Endodermal cell (in vitro differentiated cells): Measurements from ENCODE around the gene C6. TPM values are rescaled to one million over a fixed set of nuclear protein-coding genes. Genes with fewer than 3 reads are reported as not detected.

ENCODE experiments used
- DNase-seq: peaks from one replicate; pipeline ENCODE4 v3.0.0-alpha.2; 2017
- H3K27ac ChIP-seq: 2 replicates; pipeline ENCODE4 v1.5.1; 2013; ENCODE audit warnings: mild to moderate bottlenecking, low read depth, low read length, moderate library complexity
- H3K27me3 ChIP-seq: 2 replicates; pipeline ENCODE4 v1.6.1; 2013; ENCODE audit warnings: mild to moderate bottlenecking, low read length, moderate library complexity; ENCODE audit not compliant: insufficient read depth, control insufficient read depth, poor library complexity, severe bottlenecking
- H3K36me3 ChIP-seq: 2 replicates; pipeline ENCODE4 v1.7.0; 2013; ENCODE audit warnings: mild to moderate bottlenecking, low read length, moderate library complexity; ENCODE audit not compliant: control insufficient read depth, insufficient read depth
- H3K4me1 ChIP-seq: one replicate; pipeline ENCODE4 v1.7.0; 2013; ENCODE audit warnings: low read length; ENCODE audit not compliant: control insufficient read depth, insufficient read depth
- H3K4me3 ChIP-seq: 2 replicates; pipeline ENCODE4 v1.5.1; 2013; ENCODE audit warnings: mild to moderate bottlenecking, low read length, moderate library complexity
- H3K9ac ChIP-seq: 2 replicates; pipeline ENCODE4 v1.6.1; 2013; ENCODE audit warnings: mild to moderate bottlenecking, low read length, moderate library complexity; ENCODE audit not compliant: poor library complexity, severe bottlenecking; ENCODE audit errors: extremely low read depth
- H3K9me3 ChIP-seq: 2 replicates; pipeline ENCODE4 v1.6.1; 2013; ENCODE audit warnings: mild to moderate bottlenecking, low read length, moderate library complexity; ENCODE audit not compliant: control insufficient read depth
- H3K27ac Mint-ChIP-seq: 2 replicates; pipeline ENCODE4 v1.8.0; 2020; ENCODE audit warnings: mixed read lengths
- H3K27me3 Mint-ChIP-seq: 2 replicates; pipeline ENCODE4 v1.8.0; 2021; ENCODE audit warnings: mild to moderate bottlenecking, mixed read lengths; ENCODE audit not compliant: insufficient read depth
- H3K36me3 Mint-ChIP-seq: 2 replicates; pipeline ENCODE4 v1.8.0; 2020; ENCODE audit warnings: low read depth, mixed read lengths
- H3K4me1 Mint-ChIP-seq: 2 replicates; pipeline ENCODE4 v1.8.0; 2020; ENCODE audit warnings: mixed read lengths
- H3K4me3 Mint-ChIP-seq: 2 replicates; pipeline ENCODE4 v1.8.0; 2020; ENCODE audit warnings: mild to moderate bottlenecking, moderate library complexity, mixed read lengths
- H3K9me3 Mint-ChIP-seq: 2 replicates; pipeline ENCODE4 v1.8.0; 2020; ENCODE audit warnings: mild to moderate bottlenecking, mixed read lengths
- CTCF ChIP-seq: fragments of 200-600 bp; sonication (generic); conservative IDR thresholded peaks from 2 replicates; pipeline ENCODE4 v1.5.0; 2021; ENCODE audit warnings: antibody characterized with exemption, mild to moderate bottlenecking
- WGBS, 2 experiments: methylation state at CpG; one replicate each; pipeline versions ENCODE4 v1.1.5 to v1.1.7; 2013; ENCODE audit warnings: missing lambda C conversion rate in 2 of 2, mixed read lengths in 1 of 2; ENCODE audit not compliant: insufficient coverage in 1 of 2, insufficient read length in 1 of 2; 5-methylcytosine and 5-hydroxymethylcytosine counted together
- total RNA-seq, 2 donors: library from RNA; stranded (reverse); fragmentation: NEBNext Ultra II Directional in 1 of 2; extraction: Animal tissue kit (Norgen Biotek cat#: 25700) in 1 of 2; gene quantifications; 2 replicates in 1 of 2; 3 replicates in 1 of 2; pipeline ENCODE4 v1.2.1, GENCODE V29; 2021

Gene C6
- total RNA-seq, 2 donors from 2014 or later = 0.38 TPM; not detected in 1

GRCh38 chr5:41115281-41115680 lies 98.1 kb downstream of the C6 start:
- Mint-ChIP-seq H3K27me3 (no peaks in the 10 kb centered on the region), H3K4me1 (no peaks in the 10 kb centered on the region), H3K27ac (no peak overlapping the region), H3K4me3 (no peak overlapping the region), H3K9me3 (no peaks in the 10 kb centered on the region), H3K36me3 (no peaks in the 10 kb centered on the region)
- no peak for DNase-seq
- Histone ChIP-seq H3K9me3 (no peaks in the 10 kb centered on the region), H3K27me3 (no peaks in the 10 kb centered on the region), H3K9ac (no peak overlapping the region), H3K4me1 (no peaks in the 10 kb centered on the region), H3K4me3 (no peak overlapping the region), H3K27ac (no peak overlapping the region), H3K36me3 (no peaks in the 10 kb centered on the region)
- WGBS, 2 experiments = 83 to 88% methylated on average over 1 to 2 of the region's 2 CpGs
- TF ChIP-seq CTCF = no peak

- no peaks in the 10 kb centered on the region for H3K4me1 ChIP-seq
- no peaks in the 10 kb centered on the region for H3K9me3 ChIP-seq
- Mint-ChIP-seq H3K9me3 (peaks cover 3% of the 10 kb centered on the region), H3K27me3 (no peaks in the 10 kb centered on the region), H3K27ac (no peak overlapping the region), H3K4me3 (no peak overlapping the region), H3K36me3 (no peaks in the 10 kb centered on the region), H3K4me1 (no peaks in the 10 kb centered on the region)
- H3K9ac ChIP-seq = no peak overlapping the region
- H3K36me3 ChIP-seq = no peaks in the 10 kb centered on the region
- WGBS, 2 experiments = 92% methylated on average over 2 of the region's 2 CpGs; no CpG with 5 or more reads in 1 of the 2 experiments
- DNase-seq = no peak
- H3K4me3 ChIP-seq = no peak overlapping the region
- no peak for TF ChIP-seq CTCF
- H3K27me3 ChIP-seq = no peaks in the 10 kb centered on the region
- H3K27ac ChIP-seq = no peak overlapping the region
These were observed 100.6 kb downstream of the C6 start for GRCh38 chr5:41112486-41113455.

GRCh38 chr5:41109186-41109585 lies 104.1 kb downstream of the C6 start:
- H3K4me3 ChIP-seq = no peak overlapping the region
- H3K27me3 ChIP-seq = no peaks in the 10 kb centered on the region
- Mint-ChIP-seq H3K36me3 (no peaks in the 10 kb centered on the region), H3K4me1 (no peaks in the 10 kb centered on the region), H3K4me3 (no peak overlapping the region), H3K27me3 (no peaks in the 10 kb centered on the region), H3K27ac (no peak overlapping the region), H3K9me3 (peaks cover 3% of the 10 kb centered on the region)
- DNase-seq = no peak
- H3K4me1 ChIP-seq = no peaks in the 10 kb centered on the region
- TF ChIP-seq CTCF = no peak
- H3K9me3 ChIP-seq = no peaks in the 10 kb centered on the region
- no peak overlapping the region for H3K9ac ChIP-seq
- H3K27ac ChIP-seq = no peak overlapping the region
- H3K36me3 ChIP-seq = no peaks in the 10 kb centered on the region
